ENCODE data around the gene PCAT7.

The PCAT7 gene

DNA sequence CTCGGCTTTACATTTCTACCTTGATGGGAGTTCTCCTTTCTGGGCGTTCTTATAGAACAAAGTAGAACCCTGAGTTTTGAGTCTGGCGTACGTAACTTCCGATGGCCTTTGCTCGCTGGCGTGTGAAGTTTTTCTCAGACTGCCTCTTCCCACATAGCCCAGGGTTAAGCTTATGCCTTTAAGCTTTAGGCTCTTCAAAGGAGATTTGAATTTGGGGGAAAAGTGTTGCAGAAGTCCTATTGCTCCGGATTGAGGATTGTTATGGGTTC is 52.5 kb downstream of the PCAT7 start:
- no peak overlapping the region for H3K4me3 ChIP-seq (ENCODE audit: low read depth, low read length)
- CTCF ChIA-PET, result no interaction called here
- POLR2A ChIA-PET, result no interaction called here
- TF ChIP-seq, protein P1, sequence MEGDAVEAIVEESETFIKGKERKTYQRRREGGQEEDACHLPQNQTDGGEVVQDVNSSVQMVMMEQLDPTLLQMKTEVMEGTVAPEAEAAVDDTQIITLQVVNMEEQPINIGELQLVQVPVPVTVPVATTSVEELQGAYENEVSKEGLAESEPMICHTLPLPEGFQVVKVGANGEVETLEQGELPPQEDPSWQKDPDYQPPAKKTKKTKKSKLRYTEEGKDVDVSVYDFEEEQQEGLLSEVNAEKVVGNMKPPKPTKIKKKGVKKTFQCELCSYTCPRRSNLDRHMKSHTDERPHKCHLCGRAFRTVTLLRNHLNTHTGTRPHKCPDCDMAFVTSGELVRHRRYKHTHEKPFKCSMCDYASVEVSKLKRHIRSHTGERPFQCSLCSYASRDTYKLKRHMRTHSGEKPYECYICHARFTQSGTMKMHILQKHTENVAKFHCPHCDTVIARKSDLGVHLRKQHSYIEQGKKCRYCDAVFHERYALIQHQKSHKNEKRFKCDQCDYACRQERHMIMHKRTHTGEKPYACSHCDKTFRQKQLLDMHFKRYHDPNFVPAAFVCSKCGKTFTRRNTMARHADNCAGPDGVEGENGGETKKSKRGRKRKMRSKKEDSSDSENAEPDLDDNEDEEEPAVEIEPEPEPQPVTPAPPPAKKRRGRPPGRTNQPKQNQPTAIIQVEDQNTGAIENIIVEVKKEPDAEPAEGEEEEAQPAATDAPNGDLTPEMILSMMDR (IDR thresholded peaks at IDR 0.05; ENCODE audit: insufficient read depth, low read length, missing control alignments), result no peak
- no peak for DNase-seq (ENCODE audit: low read depth, low spot score)

DNA sequence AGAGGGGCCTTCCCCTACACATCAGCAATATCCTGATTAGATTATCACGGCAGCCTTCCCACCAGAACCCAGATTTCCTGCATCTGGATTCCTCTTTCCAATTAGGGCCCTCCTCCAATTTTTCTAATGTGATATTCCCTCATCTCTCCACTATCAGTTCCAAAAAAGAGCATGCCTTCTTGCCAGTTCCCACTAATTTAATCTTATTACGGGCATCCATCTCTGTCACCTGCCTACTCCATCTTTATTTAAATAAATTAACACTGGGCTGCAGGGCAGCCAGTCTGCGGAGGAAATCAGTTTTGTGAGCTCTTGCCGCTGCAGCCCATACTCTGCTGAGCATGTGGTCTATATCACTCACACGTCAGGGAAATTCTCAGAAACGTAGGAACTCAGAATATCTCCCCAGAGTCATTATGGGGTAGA is 55.3 kb downstream of the PCAT7 start:
- POLR2A ChIA-PET, result no interaction called here
- TF ChIP-seq, protein P1 (IDR thresholded peaks at IDR 0.05; ENCODE audit: insufficient read depth, low read length, missing control alignments), result no peak
- DNase-seq (ENCODE audit: low read depth, low spot score), result no peak
- CTCF ChIA-PET, result no interaction called here
- no peak overlapping the region for H3K4me3 ChIP-seq (ENCODE audit: low read depth, low read length)

DNA sequence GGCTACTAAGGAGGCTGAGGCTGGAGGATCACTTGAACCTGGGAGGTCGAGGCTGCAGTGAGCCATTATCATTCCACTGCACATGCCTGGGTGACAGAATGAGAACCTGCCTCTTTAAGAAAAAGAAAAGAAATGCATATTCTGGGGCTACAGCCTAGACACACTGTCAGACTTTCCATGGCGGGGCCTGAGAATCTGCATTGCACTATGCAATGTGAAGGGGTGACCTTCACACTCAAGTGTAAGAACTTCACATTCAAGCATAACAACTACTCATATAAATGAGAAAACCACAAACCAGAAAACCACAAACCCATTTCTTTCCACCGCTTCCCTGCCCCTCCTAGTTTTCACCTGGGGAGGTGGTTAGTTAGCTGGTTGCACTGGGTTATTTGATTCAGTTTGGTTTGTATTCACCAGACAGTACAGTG is 56.8 kb downstream of the PCAT7 start:
- DNase-seq (ENCODE audit: low read depth, low spot score), result no peak
- ChIA-PET POLR2A (no interaction called here), CTCF (no interaction called here)

DNA sequence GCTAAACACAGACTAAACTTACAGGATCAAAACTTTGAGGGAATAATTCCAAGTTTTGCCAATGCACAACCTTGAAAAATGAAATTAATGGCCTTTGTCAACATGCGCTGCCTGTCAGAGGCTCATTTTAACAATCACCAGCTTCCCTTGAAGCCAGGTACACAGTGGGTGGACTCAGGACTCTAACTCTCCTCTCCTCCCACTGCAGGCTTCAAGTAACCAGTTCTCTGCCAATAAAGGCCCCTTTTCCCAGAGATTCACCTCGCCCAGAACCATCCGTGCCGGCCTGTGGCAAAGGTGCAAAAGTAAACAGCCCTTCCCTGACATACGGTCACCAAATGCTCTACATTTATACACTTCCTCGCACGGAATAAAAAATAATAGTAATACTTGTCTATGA is 57.2 kb downstream of the PCAT7 start:
- POLR2A ChIA-PET, result no interaction called here

More for the DNA sequence above, 56.8 kb downstream of the PCAT7 start:
- TF ChIP-seq, protein P1 (IDR thresholded peaks at IDR 0.05; ENCODE audit: insufficient read depth, low read length, missing control alignments), result no peak
- no peak overlapping the region for H3K4me3 ChIP-seq (ENCODE audit: low read depth, low read length)

DNA sequence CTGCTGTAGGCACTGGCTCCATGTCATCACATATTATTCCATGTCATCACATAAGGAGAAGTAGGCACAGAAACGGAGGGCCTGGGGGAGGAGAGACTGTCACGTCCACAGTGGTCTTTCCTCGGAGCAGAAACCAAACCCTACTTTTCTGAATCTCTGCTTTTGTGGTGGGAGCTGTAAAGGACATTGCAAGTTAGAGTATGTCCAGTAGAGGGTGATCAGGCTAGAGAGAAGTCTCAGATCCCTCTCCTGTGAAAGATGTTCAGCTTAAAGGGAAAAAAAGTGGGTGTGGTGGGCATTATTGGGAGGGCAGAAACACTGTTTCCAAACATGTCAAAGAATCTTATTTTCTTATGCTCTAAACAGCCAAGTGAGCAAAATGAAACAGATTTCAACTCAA is 58.1 kb downstream of the PCAT7 start:
- TF ChIP-seq, protein P1 (IDR thresholded peaks at IDR 0.05; ENCODE audit: insufficient read depth, low read length, missing control alignments), result peak; percentile 3
- CTCF ChIA-PET, result no interaction called here
- POLR2A ChIA-PET, result no interaction called here
- H3K4me3 ChIP-seq (ENCODE audit: low read depth, low read length), result no peak overlapping the region
- DNase-seq (ENCODE audit: low read depth, low spot score), result no peak

More for the DNA sequence above, 57.2 kb downstream of the PCAT7 start:
- TF ChIP-seq, protein P1 (IDR thresholded peaks at IDR 0.05; ENCODE audit: insufficient read depth, low read length, missing control alignments), result no peak
- DNase-seq (ENCODE audit: low read depth, low spot score), result no peak
- CTCF ChIA-PET, result no interaction called here
- no peak overlapping the region for H3K4me3 ChIP-seq (ENCODE audit: low read depth, low read length)

DNA sequence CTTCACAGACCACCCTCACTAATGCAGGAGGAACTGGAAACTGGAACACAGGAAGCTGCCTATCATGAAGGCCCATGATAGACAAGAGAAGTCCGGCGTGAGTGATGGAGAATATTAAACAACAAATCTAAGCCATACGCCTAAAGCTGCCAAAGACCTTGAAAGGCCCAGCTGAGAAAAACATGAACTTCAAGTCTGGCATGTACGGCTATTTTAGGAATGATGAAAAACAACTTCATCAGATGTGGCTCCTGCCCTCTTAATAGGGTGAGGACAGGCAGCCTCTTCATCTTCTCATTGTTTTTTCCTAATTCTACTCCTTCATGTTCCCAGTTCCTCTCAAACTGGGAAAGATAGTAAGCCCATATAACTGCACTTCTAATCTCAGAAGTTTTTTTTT is 64.1 kb downstream of the PCAT7 start:
- no peak overlapping the region for H3K4me3 ChIP-seq (ENCODE audit: low read depth, low read length)
- CTCF ChIA-PET, result interaction anchor here (0.9 kb wide), 1 partner anchor 512 kb away, joined by 3 read pairs; no protein-coding TSS in a partner anchor
- POLR2A ChIA-PET, result no interaction called here
- no peak for DNase-seq (ENCODE audit: low read depth, low spot score)
- TF ChIP-seq, protein P1 (IDR thresholded peaks at IDR 0.05; ENCODE audit: insufficient read depth, low read length, missing control alignments), result no peak

All from AG04449 (cell line).